GM12892 (cell line): Measurements from ENCODE around the gene ANAPC7.
"Not testable (repeated sequence)": the region's sequence is repeated elsewhere in the genome, so short reads cannot be mapped to it uniquely, and the experiment has no call there.

Source experiments
- DNase-seq: peaks from one replicate; pipeline ENCODE4 v3.0.0; 2011; ENCODE audit not compliant: insufficient read length
- FAIRE-seq: peaks from 2 replicates; lab custom pipeline; 2011; peaks lifted over from hg19 to GRCh38; lab: Jason Lieb, UNC
- POLR2A ChIP-seq: IDR thresholded peaks from 2 replicates; pipeline ENCODE4 v1.6.1; 2011; ENCODE audit warnings: low read depth, low read length, control low read depth
- POLR2AphosphoS5 ChIP-seq: IDR thresholded peaks from 2 replicates; pipeline ENCODE4 v1.6.1; 2011; ENCODE audit warnings: low read depth, low read length, control low read depth
- TAF1 ChIP-seq: IDR thresholded peaks from 2 replicates; pipeline ENCODE4 v1.6.1; 2011; ENCODE audit warnings: low read depth, mild to moderate bottlenecking, control low read depth, low read length, borderline replicate concordance

ANAPC7 gene

DNA sequence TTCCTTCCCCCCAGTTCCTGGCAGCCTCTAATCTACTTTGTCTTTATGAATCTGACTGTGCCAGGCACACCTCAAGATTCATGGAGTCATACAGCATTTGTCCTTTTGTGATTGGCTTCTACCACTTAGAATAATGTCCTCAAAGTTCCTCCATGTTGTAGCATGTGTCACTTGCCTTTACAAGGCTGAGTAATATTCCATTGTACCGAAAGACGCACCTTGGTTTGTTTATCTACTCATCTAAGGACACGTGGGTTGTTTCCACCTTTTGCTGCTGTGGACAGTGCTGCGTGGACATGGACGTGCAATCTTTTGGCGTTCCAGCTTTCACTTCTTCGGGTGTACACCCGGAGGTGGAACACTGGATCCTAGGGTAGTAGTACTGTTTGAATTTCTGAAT, 33.5 kb downstream of the ANAPC7 start:
- TF ChIP-seq POLR2A: no peak
- no peak for TF ChIP-seq TAF1
- TF ChIP-seq POLR2AphosphoS5: no peak
- FAIRE-seq (peak; percentile 61), DNase-seq (no peak)

- FAIRE-seq (no peak), DNase-seq (no peak)
- TF ChIP-seq POLR2A: no peak
- TF ChIP-seq TAF1: no peak
- no peak for TF ChIP-seq POLR2AphosphoS5
Measured at GRCh38 chr12:110367181-110367864, 36.2 kb downstream of the ANAPC7 start.

DNA sequence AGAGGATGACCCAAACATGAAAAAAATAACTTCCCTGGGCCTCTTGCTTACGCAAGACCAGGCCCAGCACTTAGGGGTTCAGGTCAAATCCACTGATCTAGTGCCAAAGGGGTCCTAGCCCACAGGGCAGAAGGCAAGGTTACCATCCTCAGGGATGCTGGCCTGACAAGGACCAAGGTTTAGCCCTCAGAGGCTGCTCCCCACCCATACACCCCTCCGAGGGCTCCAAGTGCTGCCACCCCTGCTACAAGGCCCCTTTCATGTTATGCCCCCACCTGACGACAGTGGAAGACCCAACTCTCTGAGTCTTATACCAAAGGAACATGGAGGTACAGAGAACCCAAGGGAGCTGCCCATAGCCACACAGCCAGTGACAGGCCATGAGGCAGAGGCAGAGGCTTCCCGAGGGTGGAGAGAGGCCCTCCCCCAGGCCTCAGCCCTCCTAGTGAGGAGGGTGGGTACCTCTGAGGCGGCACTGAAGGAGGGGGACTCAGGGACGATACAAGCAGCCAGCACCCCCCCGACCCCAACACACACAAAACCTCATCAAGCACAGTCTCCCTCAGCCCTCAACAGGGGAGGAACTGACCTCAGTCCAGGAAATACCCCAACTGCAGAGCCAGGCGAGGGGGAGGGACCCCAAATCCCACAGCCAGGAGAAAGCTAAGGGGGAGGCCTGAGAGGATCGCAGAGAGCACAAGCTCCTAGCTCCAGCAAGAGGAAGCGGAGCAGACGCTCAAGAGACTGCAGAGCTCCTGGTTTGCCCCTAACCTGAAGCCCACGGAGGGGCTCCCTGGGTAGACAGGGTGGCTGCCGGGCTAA, 37.0 kb downstream of the ANAPC7 start:
- FAIRE-seq (no peak), DNase-seq (no peak)
- TF ChIP-seq POLR2AphosphoS5: no peak
- no peak for TF ChIP-seq TAF1
- TF ChIP-seq POLR2A: no peak

DNA sequence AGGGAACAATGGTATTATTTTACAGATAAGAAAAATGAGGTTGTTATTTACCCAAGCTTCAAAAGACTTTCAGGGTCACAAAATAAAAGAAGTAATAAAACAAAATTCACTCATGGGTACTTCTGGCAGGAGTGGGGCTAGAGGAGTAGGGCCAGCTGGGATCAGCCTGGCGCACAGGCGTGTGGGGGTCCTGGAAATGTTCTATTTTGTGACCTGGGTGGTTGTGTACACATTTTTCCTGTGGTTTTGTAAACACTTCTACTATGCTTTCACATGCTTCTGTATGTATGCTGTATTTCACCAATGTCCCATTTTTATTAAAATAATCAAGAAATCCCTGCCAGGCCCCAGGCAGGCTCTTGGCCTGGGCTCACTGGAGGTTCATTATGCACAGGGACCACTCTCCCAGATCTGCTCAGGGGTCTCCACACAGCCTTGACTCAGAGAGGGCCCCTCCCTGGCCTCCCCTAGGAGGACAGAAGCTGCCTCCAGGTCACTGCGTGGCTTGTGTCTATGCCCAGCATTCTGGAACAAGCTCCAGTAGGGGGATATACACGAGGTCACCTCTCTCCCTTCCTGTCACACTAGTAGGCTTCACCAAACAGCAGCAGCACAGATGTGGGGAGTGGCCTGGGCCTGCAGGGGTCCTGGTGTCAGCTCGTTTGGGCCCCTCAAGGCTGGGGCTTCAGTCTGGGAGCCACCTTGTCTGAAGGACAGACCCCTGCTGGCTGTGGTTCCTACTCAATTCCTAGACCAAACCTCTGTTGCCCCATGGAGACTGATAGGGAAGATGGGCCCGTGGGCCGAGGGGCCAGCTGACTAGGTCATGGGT, 37.8 kb downstream of the ANAPC7 start:
- TF ChIP-seq TAF1: no peak
- TF ChIP-seq POLR2A: no peak
- no peak for TF ChIP-seq POLR2AphosphoS5
- DNase-seq: no peak
- no peak for FAIRE-seq

GRCh38 chr12:110361216-110361615, 42.3 kb downstream of the ANAPC7 start:
- DNase-seq: no peak
- no peak for TF ChIP-seq POLR2AphosphoS5
- no peak for FAIRE-seq

DNA sequence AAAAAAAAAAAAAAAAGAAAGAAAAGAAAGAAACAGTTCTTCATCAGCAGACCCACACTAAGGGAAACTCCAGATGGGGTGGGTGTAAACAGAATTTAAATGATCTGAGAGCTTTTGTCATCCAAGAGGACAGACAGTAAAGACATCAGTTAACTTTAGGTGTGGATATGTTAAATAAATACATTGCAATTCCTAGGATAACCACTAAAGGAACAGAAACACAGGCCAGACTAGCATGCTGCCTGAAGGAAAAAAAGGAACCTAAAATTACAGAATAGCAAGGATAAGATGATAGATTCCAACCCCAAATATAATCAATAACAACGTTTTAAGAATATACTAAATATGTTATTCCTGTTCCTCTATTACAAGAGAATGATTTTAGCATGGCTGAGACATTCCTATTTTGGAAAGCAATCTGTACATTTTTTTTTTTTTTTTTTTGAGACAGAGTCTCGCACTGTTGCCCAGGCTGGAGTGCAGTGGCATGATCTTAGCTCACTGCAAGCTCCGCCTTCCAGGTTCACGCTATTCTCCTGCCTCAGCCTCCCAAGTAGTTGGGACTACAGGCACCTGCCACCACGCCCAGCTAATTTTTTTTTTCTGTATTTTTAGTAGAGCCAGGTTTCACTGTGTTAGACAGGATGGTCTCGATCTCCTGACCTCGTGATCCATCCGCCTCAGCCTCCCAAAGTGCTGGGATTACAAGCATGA, 45.0 kb downstream of the ANAPC7 start:
- not testable (repeated sequence) for DNase-seq, FAIRE-seq

DNA sequence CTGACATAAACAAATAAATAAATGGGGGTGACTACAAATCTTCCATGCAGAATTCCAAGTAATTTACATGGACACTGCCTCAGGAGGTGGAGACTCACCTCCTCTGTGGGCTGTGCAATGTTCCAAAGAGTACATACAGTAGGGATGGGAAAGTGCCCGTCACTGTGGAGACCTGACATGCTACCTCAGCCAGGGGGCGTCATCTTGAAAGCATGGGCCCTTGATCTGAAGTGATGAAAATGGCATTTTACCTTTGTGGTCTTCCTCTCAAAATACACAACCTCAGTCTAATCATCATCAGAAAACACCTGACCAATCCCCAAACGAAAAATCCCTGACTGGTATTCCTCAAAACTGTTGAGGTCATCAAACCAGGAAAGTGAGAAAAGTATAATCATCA, 48.4 kb downstream of the ANAPC7 start:
- FAIRE-seq (no peak), DNase-seq (no peak)
- TF ChIP-seq POLR2AphosphoS5: no peak
- no peak for TF ChIP-seq POLR2A
- no peak for TF ChIP-seq TAF1

- no peak for DNase-seq
- TF ChIP-seq TAF1: no peak
- FAIRE-seq: no peak
Measured at GRCh38 chr12:110354172-110354780, 49.2 kb downstream of the ANAPC7 start.

- TF ChIP-seq TAF1: no peak
- DNase-seq (no peak), FAIRE-seq (peak; percentile 40)
Measured at GRCh38 chr12:110353211-110353965, 50.1 kb downstream of the ANAPC7 start.

GRCh38 chr12:110352401-110352800, 51.1 kb downstream of the ANAPC7 start:
- FAIRE-seq (no peak), DNase-seq (no peak)
- TF ChIP-seq POLR2AphosphoS5: no peak

- no peak for DNase-seq
- TF ChIP-seq POLR2AphosphoS5 (no peak), TAF1 (no peak), POLR2A (peak; percentile 31; the same call in 1 of the 2 replicates)
- FAIRE-seq: no peak
Measured at GRCh38 chr12:110351119-110351518, 52.4 kb downstream of the ANAPC7 start.
